ENCODE measurements around the gene ISCU. TPM values are rescaled to one million over a fixed set of nuclear protein-coding genes. Genes with fewer than 3 reads are reported as not detected.

The ISCU gene
- total RNA-seq, 4 donors from 2014 or later: 232 to 337 (median 249) TPM

DNA sequence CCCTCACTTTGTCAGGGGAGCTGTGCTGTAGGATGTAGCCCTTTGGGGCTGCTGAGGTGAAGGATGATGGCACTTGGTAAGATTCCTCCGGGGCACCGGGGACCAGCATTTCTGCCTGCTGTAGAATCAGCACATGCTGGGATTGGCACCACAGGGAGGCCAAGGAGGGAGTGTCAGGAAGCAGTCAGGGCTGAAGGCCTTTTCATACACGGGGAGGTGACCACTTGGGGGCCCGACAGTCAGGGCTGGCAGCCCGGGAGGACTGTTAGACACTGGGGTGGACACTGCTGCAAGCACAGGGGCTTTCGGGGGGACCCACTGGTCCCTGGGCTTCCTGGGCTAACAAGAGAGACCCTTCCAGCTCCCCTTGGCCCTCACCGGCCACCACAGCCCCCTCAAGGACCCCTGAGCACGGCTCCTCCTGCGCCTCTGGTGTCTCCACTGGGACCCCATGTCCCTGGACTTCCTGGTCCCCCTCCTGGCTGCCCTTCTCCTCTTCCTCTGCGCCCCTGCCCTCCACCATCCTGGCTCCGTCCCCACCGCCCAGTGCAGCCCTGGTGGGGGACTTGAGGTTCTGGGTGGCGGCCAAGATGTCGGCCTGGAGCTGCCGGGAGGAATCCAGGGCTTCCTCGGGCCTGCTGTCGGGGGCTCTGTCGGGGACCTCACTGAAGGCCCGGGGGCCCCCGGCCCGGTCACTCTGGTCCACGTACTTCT lies 29.0 kb downstream of the ISCU start:
- H3K27me3 ChIP-seq: no peaks in the 10 kb centered on the region
- no peaks in the 10 kb centered on the region for H3K4me1 ChIP-seq
- no peaks in the 10 kb centered on the region for H3K9me3 ChIP-seq
- ATAC-seq (no peak), DNase-seq (no peak)
- H3K4me3 ChIP-seq: no peak overlapping the region
- no peaks in the 10 kb centered on the region for H3K36me3 ChIP-seq
- in situ Hi-C loops (cut with MboI; ENCODE audit: low sequenced_read_pairs in 4 of 4) (no loop called here), intact Hi-C loops (cut with DNase I; ENCODE audit: low total_unique reads) (no loop called here)
- no peak for TF ChIP-seq POLR2A (IDR thresholded peaks at IDR 0.05)
- TF ChIP-seq, protein P1, sequence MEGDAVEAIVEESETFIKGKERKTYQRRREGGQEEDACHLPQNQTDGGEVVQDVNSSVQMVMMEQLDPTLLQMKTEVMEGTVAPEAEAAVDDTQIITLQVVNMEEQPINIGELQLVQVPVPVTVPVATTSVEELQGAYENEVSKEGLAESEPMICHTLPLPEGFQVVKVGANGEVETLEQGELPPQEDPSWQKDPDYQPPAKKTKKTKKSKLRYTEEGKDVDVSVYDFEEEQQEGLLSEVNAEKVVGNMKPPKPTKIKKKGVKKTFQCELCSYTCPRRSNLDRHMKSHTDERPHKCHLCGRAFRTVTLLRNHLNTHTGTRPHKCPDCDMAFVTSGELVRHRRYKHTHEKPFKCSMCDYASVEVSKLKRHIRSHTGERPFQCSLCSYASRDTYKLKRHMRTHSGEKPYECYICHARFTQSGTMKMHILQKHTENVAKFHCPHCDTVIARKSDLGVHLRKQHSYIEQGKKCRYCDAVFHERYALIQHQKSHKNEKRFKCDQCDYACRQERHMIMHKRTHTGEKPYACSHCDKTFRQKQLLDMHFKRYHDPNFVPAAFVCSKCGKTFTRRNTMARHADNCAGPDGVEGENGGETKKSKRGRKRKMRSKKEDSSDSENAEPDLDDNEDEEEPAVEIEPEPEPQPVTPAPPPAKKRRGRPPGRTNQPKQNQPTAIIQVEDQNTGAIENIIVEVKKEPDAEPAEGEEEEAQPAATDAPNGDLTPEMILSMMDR (IDR thresholded peaks at IDR 0.05 in 4 of 5, conservative IDR thresholded peaks at IDR 0.05 in 1 of 5): no peak
- H3K27ac ChIP-seq: no peak overlapping the region

DNA sequence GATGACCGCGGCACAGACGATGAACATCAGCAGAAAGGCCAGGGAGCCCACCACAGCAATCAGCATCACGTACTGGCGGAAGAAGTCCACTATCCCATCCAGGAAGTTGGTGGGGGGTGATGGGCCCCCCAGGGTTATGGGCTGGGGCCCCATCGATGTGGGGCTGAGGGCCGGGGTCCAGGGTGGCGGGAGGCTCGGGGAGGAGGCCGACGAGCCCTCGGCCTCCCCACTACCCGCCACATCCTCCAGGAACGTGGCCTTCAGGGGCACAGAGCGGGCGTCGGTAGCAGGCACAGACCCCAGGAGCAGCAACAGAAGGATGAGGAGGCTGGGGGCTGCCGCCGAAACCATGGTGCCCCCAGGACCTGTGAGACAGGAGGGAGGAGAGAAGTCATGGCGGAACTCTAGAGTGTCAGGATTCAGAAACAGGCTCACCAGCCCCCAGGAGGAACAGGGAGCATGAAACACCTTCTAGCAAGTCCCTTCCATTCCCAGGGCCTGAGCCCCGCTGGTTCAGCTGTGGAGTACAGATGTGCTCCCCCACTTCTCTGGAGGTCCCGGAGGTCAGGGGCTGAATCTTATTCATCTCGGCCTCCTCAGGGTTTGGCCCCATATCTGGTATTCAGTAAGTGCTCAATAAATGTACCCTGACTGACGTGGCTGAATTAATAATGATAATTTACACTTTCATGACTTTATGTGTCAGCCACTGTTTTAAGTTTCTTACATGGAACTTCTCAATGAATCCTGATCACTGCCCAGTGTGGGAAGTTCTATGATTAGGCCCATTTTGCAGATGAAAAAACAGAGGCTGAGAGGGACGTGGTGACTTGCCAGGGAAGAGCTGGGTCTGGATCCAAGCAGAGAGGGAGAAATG lies 29.9 kb downstream of the ISCU start:
- TF ChIP-seq, protein P1 (IDR thresholded peaks at IDR 0.05 in 4 of 5, conservative IDR thresholded peaks at IDR 0.05 in 1 of 5): no peak
- no peak for TF ChIP-seq POLR2A (IDR thresholded peaks at IDR 0.05)
- intact Hi-C loops (cut with DNase I; ENCODE audit: low total_unique reads): no loop called here
- in situ Hi-C loops (cut with MboI; ENCODE audit: low sequenced_read_pairs in 4 of 4): no loop called here
- Histone ChIP-seq H3K27me3 (no peaks in the 10 kb centered on the region), H3K4me3 (no peak overlapping the region), H3K4me1 (no peaks in the 10 kb centered on the region), H3K27ac (no peak overlapping the region), H3K36me3 (no peaks in the 10 kb centered on the region), H3K9me3 (no peaks in the 10 kb centered on the region)
- DNase-seq (no peak), ATAC-seq (no peak)

DNA sequence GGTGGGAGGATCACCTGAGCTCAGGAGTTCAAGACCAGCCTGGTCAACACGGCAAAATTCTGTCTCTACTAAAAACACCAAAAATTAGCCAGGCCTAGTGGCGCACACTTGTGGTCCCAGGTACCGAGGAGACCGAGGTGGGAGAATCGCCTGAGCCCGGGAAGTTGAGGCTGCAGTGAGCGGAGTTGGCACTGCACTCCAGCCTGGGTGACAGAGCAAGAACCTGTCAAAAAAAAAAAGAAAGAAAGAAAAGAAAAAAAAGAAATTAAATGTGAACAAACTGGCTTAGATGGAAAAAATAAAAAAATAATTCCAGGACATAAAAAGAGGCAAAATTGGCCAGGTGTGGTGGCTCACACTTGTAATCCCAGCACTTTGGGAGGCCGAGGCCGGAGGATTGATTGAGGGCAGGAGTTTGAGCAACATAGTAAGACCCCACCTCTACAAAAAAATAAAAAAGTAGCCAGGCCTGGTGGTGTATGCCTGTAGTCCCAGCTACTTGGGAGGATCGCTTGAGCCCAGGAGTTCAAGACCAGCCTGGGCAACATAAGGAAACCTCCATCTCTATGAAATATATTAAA lies 32.0 kb downstream of the ISCU start:
- H3K27me3 ChIP-seq: no peaks in the 10 kb centered on the region
- H3K27ac ChIP-seq: no peak overlapping the region
- no peak for DNase-seq
- intact Hi-C loops (cut with DNase I; ENCODE audit: low total_unique reads): no loop called here
- H3K4me1 ChIP-seq: no peaks in the 10 kb centered on the region
- no peak overlapping the region for H3K4me3 ChIP-seq
- in situ Hi-C loops (cut with MboI; ENCODE audit: low sequenced_read_pairs in 4 of 4): no loop called here
- H3K36me3 ChIP-seq: no peaks in the 10 kb centered on the region
- H3K9me3 ChIP-seq: no peaks in the 10 kb centered on the region
- no peak for ATAC-seq
- TF ChIP-seq, protein P1 (IDR thresholded peaks at IDR 0.05 in 4 of 5, conservative IDR thresholded peaks at IDR 0.05 in 1 of 5): no peak
- TF ChIP-seq POLR2A (IDR thresholded peaks at IDR 0.05): no peak

DNA sequence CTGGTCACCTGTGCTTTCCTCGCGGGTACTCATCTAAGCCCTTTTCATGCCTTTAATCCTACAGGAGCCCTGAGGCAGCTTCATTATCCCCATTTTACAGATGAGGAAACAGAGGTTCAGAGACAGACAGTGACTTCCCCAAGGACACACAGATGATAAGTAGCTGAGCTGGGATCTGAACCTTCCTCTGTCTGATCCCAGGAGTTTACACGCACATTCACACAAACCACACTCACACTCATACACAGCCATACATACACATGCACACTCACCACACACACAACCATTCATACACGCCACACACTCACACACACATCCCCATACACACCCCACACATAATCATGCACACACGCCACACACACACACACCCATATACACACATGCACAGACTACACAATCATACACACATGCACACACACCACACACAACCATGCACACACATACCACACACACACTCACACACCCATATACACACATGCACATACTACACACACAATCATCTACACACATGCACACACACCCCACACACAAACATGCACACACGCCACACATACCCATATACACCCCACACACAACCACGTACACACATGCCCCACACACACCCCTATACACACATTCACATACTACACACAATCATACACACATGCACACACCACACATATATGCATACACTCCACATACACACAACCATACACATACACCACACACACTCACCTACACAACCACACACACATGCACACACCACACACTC lies 32.7 kb downstream of the ISCU start:
- ATAC-seq (no peak), DNase-seq (no peak)
- no peak overlapping the region for H3K4me3 ChIP-seq
- H3K9me3 ChIP-seq: no peaks in the 10 kb centered on the region
- H3K36me3 ChIP-seq: no peaks in the 10 kb centered on the region
- no peaks in the 10 kb centered on the region for H3K4me1 ChIP-seq
- H3K27me3 ChIP-seq: no peaks in the 10 kb centered on the region
- no peak for TF ChIP-seq POLR2A (IDR thresholded peaks at IDR 0.05)
- TF ChIP-seq, protein P1 (IDR thresholded peaks at IDR 0.05 in 4 of 5, conservative IDR thresholded peaks at IDR 0.05 in 1 of 5): no peak
- intact Hi-C loops (cut with DNase I; ENCODE audit: low total_unique reads): no loop called here
- H3K27ac ChIP-seq: no peak overlapping the region
- in situ Hi-C loops (cut with MboI; ENCODE audit: low sequenced_read_pairs in 4 of 4): no loop called here

Measured in gastrocnemius medialis (tissue), 4 donors.